Measurements from ENCODE around the gene IL17RA.

- TF ChIP-seq EZH2phosphoT487 (IDR thresholded peaks at IDR 0.05; ENCODE audit: unreplicated experiment) (no peak), POLR2AphosphoS5 (IDR thresholded peaks at IDR 0.05; ENCODE audit: low read depth) (no peak), EZH2 (IDR thresholded peaks at IDR 0.05; ENCODE audit: low read depth, unreplicated experiment) (no peak), CTCF (conservative IDR thresholded peaks at IDR 0.05; ENCODE audit: low read depth in 2 of 2) (no peak)
These were observed 28.8 kb downstream of the IL17RA start for GRCh38 chr22:17113600-17113999.
